Activated CD4-positive, alpha-beta T cell treated with anti-CD3 and anti-CD28 coated beads for 36 hours (primary cell): ENCODE results near the gene PPTC7. TPM values are rescaled to one million over a fixed set of nuclear protein-coding genes. Genes with fewer than 3 reads are reported as not detected.
"Not testable (repeated sequence)": the region's sequence is repeated elsewhere in the genome, so short reads cannot be mapped to it uniquely, and the experiment has no call there.

Experiments used
- ATAC-seq: fragments of 200-7000 bp; cut with Tn5 transposase; one replicate; pipeline ENCODE4 v1.10.0; 2021; ENCODE audit warnings: mild to moderate bottlenecking, moderate library complexity
- CTCF ChIA-PET: fragments of 350-600 bp; sonication (Branson Sonifier 250); formaldehyde crosslinking; loops from one replicate; lab custom pipeline; 2021; ENCODE audit warnings: antibody characterized with exemption; lab: Charles Lee
- POLR2A ChIA-PET: fragments of 350-600 bp; sonication (Branson Sonifier 250); formaldehyde crosslinking; loops from one replicate; lab custom pipeline; 2021; ENCODE audit warnings: antibody characterized with exemption, inconsistent platforms; lab: Charles Lee
- DNase-seq: peaks from one replicate; pipeline ENCODE4 v3.0.0-alpha.2; 2020
- H3K27ac Mint-ChIP-seq: one replicate; pipeline ENCODE4 v1.8.0; 2021; ENCODE audit warnings: mixed read lengths
- H3K27me3 Mint-ChIP-seq: one replicate; pipeline ENCODE4 v1.8.0; 2021; ENCODE audit warnings: mixed read lengths
- H3K36me3 Mint-ChIP-seq: one replicate; pipeline ENCODE4 v1.8.0; 2021; ENCODE audit warnings: low read depth, mixed read lengths
- H3K4me1 Mint-ChIP-seq: one replicate; pipeline ENCODE4 v1.8.0; 2021; ENCODE audit warnings: mixed read lengths
- H3K4me3 Mint-ChIP-seq: one replicate; pipeline ENCODE4 v1.8.0; 2021; ENCODE audit warnings: mild to moderate bottlenecking, moderate library complexity, mixed read lengths
- H3K9me3 Mint-ChIP-seq: one replicate; pipeline ENCODE4 v1.8.0; 2021; ENCODE audit warnings: low read depth, mixed read lengths
- intact Hi-C, 2 experiments: fragments of 100-400 bp; cut with DNase I in 1 of 2; cut with micrococcal nuclease in 1 of 2; formaldehyde crosslinking; loops; one replicate each; pipeline versions ENCODE4 v1.14.2 to v1.15.1; 2022 to 2024; cut with DNase I, micrococcal nuclease
- total RNA-seq, 2 experiments: library from RNA; stranded (reverse); gene quantifications; one replicate each; pipeline ENCODE4 v1.2.3, GENCODE V29; 2021

Gene PPTC7
- total RNA-seq, 2 experiments from 2014 or later = 33.4 to 36.5 TPM

- no peak for DNase-seq
- H3K36me3 Mint-ChIP-seq = peaks cover 39% of the 10 kb centered on the region
- ATAC-seq = no peak
- ChIA-PET POLR2A (no interaction called here), CTCF (interaction anchor here (0.9 to 11.6 kb wide), 4 partner anchors 9 to 51 kb away, joined by 3 to 202 read pairs (median 5); no protein-coding TSS in a partner anchor)
- no peak overlapping the region for H3K27ac Mint-ChIP-seq
- H3K9me3 Mint-ChIP-seq = no peaks in the 10 kb centered on the region
- H3K27me3 Mint-ChIP-seq = no peaks in the 10 kb centered on the region
- H3K4me3 Mint-ChIP-seq = no peak overlapping the region
- intact Hi-C loops = loop anchor here in 1 of 2 experiments (5.0 kb wide), 1 partner anchor 39 kb away; no protein-coding TSS in a partner anchor
- peaks cover 42% of the 10 kb centered on the region for H3K4me1 Mint-ChIP-seq
These were observed 32.1 kb downstream of the PPTC7 start for GRCh38 chr12:110550981-110551380.

GRCh38 chr12:110549716-110550115, 33.4 kb downstream of the PPTC7 start:
- intact Hi-C loops = loop anchor here (5.0 to 10.0 kb wide), 2 partner anchors 37 to 275 kb away; no protein-coding TSS in a partner anchor
- Mint-ChIP-seq H3K36me3 (peaks cover 47% of the 10 kb centered on the region), H3K9me3 (no peaks in the 10 kb centered on the region), H3K27me3 (no peaks in the 10 kb centered on the region), H3K27ac (no peak overlapping the region), H3K4me1 (peaks cover 41% of the 10 kb centered on the region), H3K4me3 (no peak overlapping the region)
- ChIA-PET POLR2A (interaction anchor here (0.6 kb wide), 1 partner anchor 1066 kb away, joined by 5 read pairs; no protein-coding TSS in a partner anchor), CTCF (interaction anchor here (0.7 to 11.6 kb wide), 9 partner anchors 10 to 172 kb away, joined by 3 to 202 read pairs (median 3); partner anchors contain the start of genes FAM216A and TCTN1)
- ATAC-seq (no peak), DNase-seq (no peak)

- CTCF ChIA-PET = interaction anchor here (0.7 to 11.6 kb wide), 11 partner anchors 10 to 98 kb away, joined by 3 to 202 read pairs (median 5); partner anchors contain the start of genes FAM216A and TCTN1
- no peak for DNase-seq
- H3K36me3 Mint-ChIP-seq = peaks cover 53% of the 10 kb centered on the region
- POLR2A ChIA-PET = interaction anchor here (0.7 kb wide), 1 partner anchor 228 kb away, joined by 7 read pairs; no protein-coding TSS in a partner anchor
- no peak for ATAC-seq
- no peaks in the 10 kb centered on the region for H3K9me3 Mint-ChIP-seq
- intact Hi-C loops = loop anchor here in 1 of 2 experiments (10.0 kb wide), 1 partner anchor 276 kb away; no protein-coding TSS in a partner anchor
- H3K27ac Mint-ChIP-seq = no peak overlapping the region
- no peaks in the 10 kb centered on the region for H3K27me3 Mint-ChIP-seq
- H3K4me1 Mint-ChIP-seq = peaks cover 42% of the 10 kb centered on the region
- H3K4me3 Mint-ChIP-seq = no peak overlapping the region
These were observed 34.4 kb downstream of the PPTC7 start for GRCh38 chr12:110548678-110549077.

GRCh38 chr12:110547090-110547489, 36.0 kb downstream of the PPTC7 start:
- H3K27me3 Mint-ChIP-seq = no peaks in the 10 kb centered on the region
- H3K36me3 Mint-ChIP-seq = peaks cover 62% of the 10 kb centered on the region
- ChIA-PET POLR2A (interaction anchor here (1.0 kb wide), 1 partner anchor 79 kb away, joined by 3 read pairs; the partner anchor contains the start of gene GPN3), CTCF (interaction anchor here (11.6 kb wide), 1 partner anchor 55 kb away, joined by 202 read pairs; no protein-coding TSS in a partner anchor)
- H3K4me1 Mint-ChIP-seq = peaks cover 51% of the 10 kb centered on the region
- H3K27ac Mint-ChIP-seq = no peak overlapping the region
- H3K9me3 Mint-ChIP-seq = no peaks in the 10 kb centered on the region
- no peak overlapping the region for H3K4me3 Mint-ChIP-seq
- intact Hi-C loops = loop anchor here in 1 of 2 experiments (10.0 kb wide), 1 partner anchor 278 kb away; no protein-coding TSS in a partner anchor
- ATAC-seq (no peak), DNase-seq (no peak)

GRCh38 chr12:110546339-110546738, 36.8 kb downstream of the PPTC7 start:
- CTCF ChIA-PET = interaction anchor here (11.6 kb wide), 1 partner anchor 56 kb away, joined by 202 read pairs; no protein-coding TSS in a partner anchor

GRCh38 chr12:110545812-110546211, 37.3 kb downstream of the PPTC7 start:
- CTCF ChIA-PET = interaction anchor here (3.1 to 11.6 kb wide), 2 partner anchors 56 kb away, joined by 17 to 202 read pairs; no protein-coding TSS in a partner anchor
- intact Hi-C loops = loop anchor here in 1 of 2 experiments (10.0 kb wide), 1 partner anchor 279 kb away; no protein-coding TSS in a partner anchor
- peaks cover 47% of the 10 kb centered on the region for H3K4me1 Mint-ChIP-seq
- ATAC-seq (no peak), DNase-seq (no peak)
- peaks cover 54% of the 10 kb centered on the region for H3K36me3 Mint-ChIP-seq
- POLR2A ChIA-PET = no interaction called here
- H3K4me3 Mint-ChIP-seq = no peak overlapping the region
- no peaks in the 10 kb centered on the region for H3K9me3 Mint-ChIP-seq
- no peaks in the 10 kb centered on the region for H3K27me3 Mint-ChIP-seq
- peak overlapping the region; percentile 3 for H3K27ac Mint-ChIP-seq

More at GRCh38 chr12:110546339-110546738, 36.8 kb downstream of the PPTC7 start:
- H3K27me3 Mint-ChIP-seq = no peaks in the 10 kb centered on the region
- ATAC-seq (no peak), DNase-seq (no peak)
- peak overlapping the region; percentile 3 for H3K27ac Mint-ChIP-seq
- POLR2A ChIA-PET = no interaction called here
- no peak overlapping the region for H3K4me3 Mint-ChIP-seq
- intact Hi-C loops = loop anchor here in 1 of 2 experiments (10.0 kb wide), 1 partner anchor 278 kb away; no protein-coding TSS in a partner anchor
- no peaks in the 10 kb centered on the region for H3K9me3 Mint-ChIP-seq
- peaks cover 58% of the 10 kb centered on the region for H3K36me3 Mint-ChIP-seq
- peaks cover 47% of the 10 kb centered on the region for H3K4me1 Mint-ChIP-seq

- intact Hi-C loops = loop anchor here in 1 of 2 experiments (10.0 kb wide), 1 partner anchor 280 kb away; no protein-coding TSS in a partner anchor
- H3K9me3 Mint-ChIP-seq, H3K27ac Mint-ChIP-seq, POLR2A ChIA-PET, H3K4me3 Mint-ChIP-seq, ATAC-seq, H3K27me3 Mint-ChIP-seq, DNase-seq: not testable (repeated sequence)
- CTCF ChIA-PET = interaction anchor here (3.1 kb wide), 1 partner anchor 56 kb away, joined by 17 read pairs; no protein-coding TSS in a partner anchor
- Mint-ChIP-seq H3K36me3 (peaks cover 50% of the 10 kb centered on the region), H3K4me1 (peaks cover 47% of the 10 kb centered on the region)
These were observed 37.9 kb downstream of the PPTC7 start for GRCh38 chr12:110545259-110545658.

GRCh38 chr12:110543965-110544364, 39.2 kb downstream of the PPTC7 start:
- H3K4me1 Mint-ChIP-seq = peaks cover 50% of the 10 kb centered on the region
- ChIA-PET POLR2A (no interaction called here), CTCF (interaction anchor here (0.5 to 3.1 kb wide), 12 partner anchors 8 to 119 kb away, joined by 3 to 17 read pairs (median 4); partner anchors contain the start of gene ARPC3)
- peaks cover 51% of the 10 kb centered on the region for H3K36me3 Mint-ChIP-seq
- no peak overlapping the region for H3K27ac Mint-ChIP-seq
- no peaks in the 10 kb centered on the region for H3K27me3 Mint-ChIP-seq
- no peaks in the 10 kb centered on the region for H3K9me3 Mint-ChIP-seq
- ATAC-seq (no peak), DNase-seq (no peak)
- H3K4me3 Mint-ChIP-seq = no peak overlapping the region
- intact Hi-C loops = loop anchor here in 1 of 2 experiments (10.0 kb wide), 1 partner anchor 281 kb away; no protein-coding TSS in a partner anchor

GRCh38 chr12:110543252-110543959, 39.7 kb downstream of the PPTC7 start:
- ChIA-PET POLR2A (no interaction called here), CTCF (interaction anchor here (0.5 to 3.1 kb wide), 12 partner anchors 9 to 119 kb away, joined by 3 to 17 read pairs (median 4); partner anchors contain the start of gene ARPC3)
- peak; percentile 18 for DNase-seq
- peak; percentile 39 for ATAC-seq
- Mint-ChIP-seq H3K27ac (peak overlapping the region; percentile 69), H3K4me3 (no peak overlapping the region), H3K27me3 (no peaks in the 10 kb centered on the region), H3K36me3 (peaks cover 51% of the 10 kb centered on the region), H3K9me3 (no peaks in the 10 kb centered on the region), H3K4me1 (peaks cover 46% of the 10 kb centered on the region)
- intact Hi-C loops = loop anchor here in 1 of 2 experiments (10.0 kb wide), 1 partner anchor 281 kb away; no protein-coding TSS in a partner anchor

GRCh38 chr12:110540048-110540447, 43.1 kb downstream of the PPTC7 start:
- Mint-ChIP-seq H3K4me3 (no peak overlapping the region), H3K9me3 (no peaks in the 10 kb centered on the region), H3K4me1 (peaks cover 31% of the 10 kb centered on the region), H3K27me3 (no peaks in the 10 kb centered on the region), H3K27ac (no peak overlapping the region), H3K36me3 (peaks cover 55% of the 10 kb centered on the region)
- ChIA-PET CTCF (interaction anchor here (1.1 to 2.5 kb wide), 4 partner anchors 10 to 74 kb away, joined by 3 to 11 read pairs (median 3); no protein-coding TSS in a partner anchor), POLR2A (interaction anchor here (0.6 kb wide), 1 partner anchor 102 kb away, joined by 3 read pairs; no protein-coding TSS in a partner anchor)
- no peak for DNase-seq
- ATAC-seq = no peak
- intact Hi-C loops = loop anchor here in 1 of 2 experiments (10.0 kb wide), 1 partner anchor 285 kb away; no protein-coding TSS in a partner anchor
